ENCODE measurements around the gene SEC14L6. TPM values are rescaled to one million over a fixed set of nuclear protein-coding genes. Genes with fewer than 3 reads are reported as not detected.

Gene SEC14L6
- total RNA-seq, 1 donor from 2014 or later = 14.8 TPM

GRCh38 chr22:30481711-30482110 is 64.8 kb downstream of the SEC14L6 start:
- Histone ChIP-seq H3K27me3 (ENCODE audit: low read depth) (no peaks in the 10 kb centered on the region), H3K9me3 (no peaks in the 10 kb centered on the region), H3K4me1 (no peaks in the 10 kb centered on the region), H3K36me3 (no peaks in the 10 kb centered on the region), H3K27ac (no peak overlapping the region), H3K4me3 (no peak overlapping the region)
- TF ChIP-seq, protein P1, sequence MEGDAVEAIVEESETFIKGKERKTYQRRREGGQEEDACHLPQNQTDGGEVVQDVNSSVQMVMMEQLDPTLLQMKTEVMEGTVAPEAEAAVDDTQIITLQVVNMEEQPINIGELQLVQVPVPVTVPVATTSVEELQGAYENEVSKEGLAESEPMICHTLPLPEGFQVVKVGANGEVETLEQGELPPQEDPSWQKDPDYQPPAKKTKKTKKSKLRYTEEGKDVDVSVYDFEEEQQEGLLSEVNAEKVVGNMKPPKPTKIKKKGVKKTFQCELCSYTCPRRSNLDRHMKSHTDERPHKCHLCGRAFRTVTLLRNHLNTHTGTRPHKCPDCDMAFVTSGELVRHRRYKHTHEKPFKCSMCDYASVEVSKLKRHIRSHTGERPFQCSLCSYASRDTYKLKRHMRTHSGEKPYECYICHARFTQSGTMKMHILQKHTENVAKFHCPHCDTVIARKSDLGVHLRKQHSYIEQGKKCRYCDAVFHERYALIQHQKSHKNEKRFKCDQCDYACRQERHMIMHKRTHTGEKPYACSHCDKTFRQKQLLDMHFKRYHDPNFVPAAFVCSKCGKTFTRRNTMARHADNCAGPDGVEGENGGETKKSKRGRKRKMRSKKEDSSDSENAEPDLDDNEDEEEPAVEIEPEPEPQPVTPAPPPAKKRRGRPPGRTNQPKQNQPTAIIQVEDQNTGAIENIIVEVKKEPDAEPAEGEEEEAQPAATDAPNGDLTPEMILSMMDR (IDR thresholded peaks at IDR 0.05) = no peak
- ATAC-seq (no peak), DNase-seq (no peak)
- intact Hi-C loops (cut with DNase I) = no loop called here

GRCh38 chr22:30479981-30480380 is 66.6 kb downstream of the SEC14L6 start:
- no peaks in the 10 kb centered on the region for H3K27me3 ChIP-seq (ENCODE audit: low read depth)

GRCh38 chr22:30474683-30475424 is 71.7 kb downstream of the SEC14L6 start:
- Histone ChIP-seq H3K27ac (no peak overlapping the region), H3K36me3 (no peaks in the 10 kb centered on the region), H3K4me1 (no peaks in the 10 kb centered on the region), H3K9me3 (no peaks in the 10 kb centered on the region), H3K4me3 (no peak overlapping the region), H3K27me3 (ENCODE audit: low read depth) (peaks cover 17% of the 10 kb centered on the region)
- intact Hi-C loops (cut with DNase I) = no loop called here
- ATAC-seq (peak; percentile 77 to 84), DNase-seq (no peak)
- TF ChIP-seq, protein P1 (IDR thresholded peaks at IDR 0.05) = no peak

More at GRCh38 chr22:30479981-30480380, 66.6 kb downstream of the SEC14L6 start:
- ATAC-seq = no peak
- intact Hi-C loops (cut with DNase I) = no loop called here
- Histone ChIP-seq H3K4me1 (no peaks in the 10 kb centered on the region), H3K27ac (no peak overlapping the region), H3K36me3 (no peaks in the 10 kb centered on the region), H3K4me3 (no peak overlapping the region), H3K9me3 (no peaks in the 10 kb centered on the region)
- TF ChIP-seq, protein P1 (IDR thresholded peaks at IDR 0.05) = no peak
- no peak for DNase-seq

GRCh38 chr22:30474121-30474520 is 72.4 kb downstream of the SEC14L6 start:
- TF ChIP-seq, protein P1 (IDR thresholded peaks at IDR 0.05) = no peak
- no peaks in the 10 kb centered on the region for H3K9me3 ChIP-seq

DNA sequence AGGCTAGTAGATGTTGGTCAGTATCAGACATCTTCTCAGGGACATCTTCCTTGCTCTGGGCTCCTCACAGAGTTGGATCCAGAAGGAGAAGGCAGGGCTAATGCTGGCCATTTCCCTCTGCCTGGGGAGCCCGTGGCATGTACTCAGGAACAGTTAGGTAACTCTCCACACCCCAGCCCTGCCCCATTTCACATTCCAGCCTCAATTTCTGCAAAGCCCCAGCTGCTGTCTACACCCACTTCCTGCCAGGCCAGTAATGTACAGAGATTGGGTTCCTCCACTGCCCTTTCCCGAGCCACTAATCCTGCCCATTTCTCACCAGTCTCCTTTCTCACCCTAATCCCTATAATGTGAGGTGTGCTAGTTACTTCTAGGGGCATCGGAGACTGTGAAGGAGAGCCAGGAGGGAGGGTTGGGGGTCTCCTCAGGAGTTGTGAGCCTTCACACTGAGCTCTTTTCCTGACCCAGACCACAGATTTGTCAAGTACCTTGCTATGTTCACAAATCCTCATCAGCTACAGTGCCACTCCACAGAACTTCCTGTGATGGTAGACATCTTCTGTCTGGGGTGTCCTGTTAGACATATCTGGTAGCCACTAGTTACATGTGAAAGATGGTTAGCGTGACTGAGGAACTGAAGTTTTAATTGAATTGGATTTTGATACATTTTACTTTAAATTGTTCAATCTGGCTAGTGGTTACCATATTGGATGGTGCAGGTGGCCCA is 73.4 kb downstream of the SEC14L6 start:
- no peak overlapping the region for H3K4me3 ChIP-seq
- intact Hi-C loops (cut with DNase I) = no loop called here
- peak; percentile 54 to 68 for ATAC-seq
- no peaks in the 10 kb centered on the region for H3K9me3 ChIP-seq
- no peak overlapping the region for H3K27ac ChIP-seq
- H3K4me1 ChIP-seq = no peaks in the 10 kb centered on the region
- DNase-seq = no peak
- no peaks in the 10 kb centered on the region for H3K36me3 ChIP-seq
- H3K27me3 ChIP-seq (ENCODE audit: low read depth) = peaks cover 17% of the 10 kb centered on the region
- TF ChIP-seq, protein P1 (IDR thresholded peaks at IDR 0.05) = no peak

More at GRCh38 chr22:30474121-30474520, 72.4 kb downstream of the SEC14L6 start:
- Histone ChIP-seq H3K4me1 (no peaks in the 10 kb centered on the region), H3K36me3 (no peaks in the 10 kb centered on the region), H3K27ac (no peak overlapping the region), H3K27me3 (ENCODE audit: low read depth) (peaks cover 17% of the 10 kb centered on the region), H3K4me3 (no peak overlapping the region)
- no peak for DNase-seq
- intact Hi-C loops (cut with DNase I) = no loop called here
- ATAC-seq = no peak

Other genes with a start within 250 kb of the SEC14L6 start
- gene TBC1D10A, start 219.8 kb downstream of the SEC14L6 start, total RNA-seq = 27.4 TPM
- gene SF3A1, start 189.8 kb downstream of the SEC14L6 start, total RNA-seq = 162 TPM
- gene CCDC157, start 189.7 kb downstream of the SEC14L6 start, total RNA-seq = 5.2 TPM
- 13.6 TPM for gene RNF215, start 159.3 kb downstream of the SEC14L6 start, total RNA-seq
- gene SEC14L2, start 149.7 kb downstream of the SEC14L6 start, total RNA-seq = 7.8 TPM
- 9.9 TPM for gene MTFP1, start 121.0 kb downstream of the SEC14L6 start, total RNA-seq
- gene SEC14L3, start 74.7 kb downstream of the SEC14L6 start, total RNA-seq = 1.8 TPM
- gene SEC14L4, start 41.0 kb downstream of the SEC14L6 start, total RNA-seq = 17.4 TPM
- gene GAL3ST1, start 27.9 kb upstream of the SEC14L6 start, total RNA-seq = 1.7 TPM
- 47.0 TPM for gene PES1, start 45.2 kb upstream of the SEC14L6 start, total RNA-seq
- gene TCN2, start 60.4 kb upstream of the SEC14L6 start, total RNA-seq = 44.2 TPM
- 3.1 TPM for gene SLC35E4, start 89.0 kb upstream of the SEC14L6 start, total RNA-seq
- gene DUSP18, start 121.1 kb upstream of the SEC14L6 start, total RNA-seq = 21.5 TPM
- gene OSBP2, start 148.1 kb upstream of the SEC14L6 start, total RNA-seq = 3.1 TPM

All from lower lobe of right lung (tissue), 2 donors.